Measurements from ENCODE around the gene DBF4. TPM values are rescaled to one million over a fixed set of nuclear protein-coding genes. Genes with fewer than 3 reads are reported as not detected.

DBF4 gene
- total and polyA plus RNA-seq, 2 of the 13 experiments (the other 11 are each of a cell fraction or from before 2014, with no cell fraction given) = 5.0 to 64.4 TPM

DNA sequence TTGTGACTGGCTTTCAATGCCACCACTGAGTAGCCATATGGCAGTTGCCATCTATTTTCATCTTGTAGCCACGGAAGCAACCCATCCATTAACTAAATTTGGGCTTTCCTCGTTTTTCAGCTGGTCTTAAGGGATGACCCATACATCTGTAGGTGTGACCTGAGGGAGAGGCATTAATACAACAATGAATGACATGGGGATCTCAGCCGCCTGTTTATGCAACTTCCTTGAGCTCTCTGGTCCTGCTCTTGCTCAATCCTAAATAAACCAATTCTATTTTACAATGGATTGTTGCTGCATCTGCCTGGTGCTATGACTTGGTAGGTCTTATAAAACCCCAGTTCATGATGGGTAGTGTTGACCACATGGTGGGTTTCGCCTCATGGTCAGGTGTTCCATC lies 35.8 kb downstream of the DBF4 start:
- ATAC-seq = peak; percentile 28; the same call in 1 of the 3 replicates
- in situ Hi-C loops (cut with HindIII; ENCODE audit: extremely low pct_ligation_motif_present, low pct_unique_long_range_greater_than_20kb) (no loop called here), intact Hi-C loops (cut with micrococcal nuclease; ENCODE audit: unreplicated experiment) (no loop called here)
- CTCF ChIA-PET (ENCODE audit: low intra/inter-chr PET ratio, low total read pairs) = no interaction called here
- no peak overlapping the region for H2AFZ ChIP-seq (ENCODE audit: low read length)
- H3K4me3 ChIP-seq (replicated peaks in 1 of 3; ENCODE audit: insufficient read depth in 1 of 3, low read depth in 2 of 3, low read length in 3 of 3) = no peak overlapping the region
- H3K4me1 ChIP-seq (ENCODE audit: insufficient read depth, low read length) = peaks cover 8% of the 10 kb centered on the region
- BruUV-seq (replicated peaks) = no TSS peak
- H3K9me3 ChIP-seq (ENCODE audit: low read length) = no peaks in the 10 kb centered on the region
- no peak overlapping the region for H3K9ac ChIP-seq (ENCODE audit: insufficient read depth, low read depth, low read length)
- H3K27ac ChIP-seq (ENCODE audit: extremely low read length, insufficient read depth, low read length) = no peak overlapping the region
- no peak for DNase-seq (ENCODE audit: low spot score)
- POLR2A ChIA-PET = no interaction called here
- H3K79me2 ChIP-seq (ENCODE audit: insufficient read depth, low read length) = no peaks in the 10 kb centered on the region
- no peaks in the 10 kb centered on the region for H4K20me1 ChIP-seq (ENCODE audit: insufficient read depth, low read length)
- H3K27me3 ChIP-seq (ENCODE audit: control insufficient read depth in 1 of 2, insufficient read depth in 2 of 2, low read length in 2 of 2) = no peaks in the 10 kb centered on the region
- 28% methylated on average over 4 of the region's 4 CpGs for WGBS (ENCODE audit: low lambda C conversion rate)
- 0 out of 5 replicates have a peak, but pooled peaks cover 0 to 3% of the 10 kb centered on the region in 2 experiments for H3K36me3 ChIP-seq (replicated peaks in 1 of 2; ENCODE audit: control insufficient read depth in 1 of 2, insufficient read depth in 2 of 2, low read length in 2 of 2)
- H3K4me2 ChIP-seq (ENCODE audit: low read depth, low read length) = no peak overlapping the region
- peak; percentile 44; the same call in 1 of the 2 replicates for TF ChIP-seq CEBPB (IDR thresholded peaks at IDR 0.05; ENCODE audit: borderline replicate concordance, low read depth, low read length)
- no peak for TF ChIP-seq KLF15 (CRISPR knock-in tag; IDR thresholded peaks at IDR 0.05; ENCODE audit: borderline replicate concordance)
- FAIRE-seq = no peak

GRCh38 chr7:87918740-87919139 lies 42.4 kb downstream of the DBF4 start:
- no peak for FAIRE-seq
- no peak overlapping the region for H3K9ac ChIP-seq (ENCODE audit: insufficient read depth, low read depth, low read length)
- no peaks in the 10 kb centered on the region for H3K9me3 ChIP-seq (ENCODE audit: low read length)
- no peak overlapping the region for H3K27ac ChIP-seq (ENCODE audit: extremely low read length, insufficient read depth, low read length)
- no peaks in the 10 kb centered on the region; a peak in 1 of 5 replicates for H3K27me3 ChIP-seq (ENCODE audit: control insufficient read depth in 1 of 2, insufficient read depth in 2 of 2, low read length in 2 of 2)
- no peaks in the 10 kb centered on the region for H3K79me2 ChIP-seq (ENCODE audit: insufficient read depth, low read length)
- ATAC-seq = no peak
- in situ Hi-C loops (cut with HindIII; ENCODE audit: extremely low pct_ligation_motif_present, low pct_unique_long_range_greater_than_20kb) (no loop called here), intact Hi-C loops (cut with micrococcal nuclease; ENCODE audit: unreplicated experiment) (no loop called here)
- H3K4me3 ChIP-seq (replicated peaks in 1 of 3; ENCODE audit: insufficient read depth in 1 of 3, low read depth in 2 of 3, low read length in 3 of 3) = no peak overlapping the region
- H3K36me3 ChIP-seq (replicated peaks in 1 of 2; ENCODE audit: control insufficient read depth in 1 of 2, insufficient read depth in 2 of 2, low read length in 2 of 2) = no peaks in the 10 kb centered on the region
- POLR2A ChIA-PET = no interaction called here
- H3K4me2 ChIP-seq (ENCODE audit: low read depth, low read length) = no peak overlapping the region
- no TSS peak for BruUV-seq (replicated peaks)
- H4K20me1 ChIP-seq (ENCODE audit: insufficient read depth, low read length) = no peaks in the 10 kb centered on the region
- 0% methylated on average over 1 of the region's 1 CpG for WGBS (ENCODE audit: low lambda C conversion rate)
- no peak overlapping the region for H2AFZ ChIP-seq (ENCODE audit: low read length)
- CTCF ChIA-PET (ENCODE audit: low intra/inter-chr PET ratio, low total read pairs) = no interaction called here
- no peaks in the 10 kb centered on the region for H3K4me1 ChIP-seq (ENCODE audit: insufficient read depth, low read length)
- DNase-seq (ENCODE audit: low spot score) = no peak
- TF ChIP-seq KDM3A (CRISPR knock-in tag; IDR thresholded peaks at IDR 0.05; ENCODE audit: low read depth) (no peak), NCOA5 (CRISPR knock-in tag; IDR thresholded peaks at IDR 0.05) (no peak), ZNF484 (CRISPR knock-in tag; IDR thresholded peaks at IDR 0.05; ENCODE audit: borderline replicate concordance, low read depth) (no peak), ZNF318 (CRISPR knock-in tag; IDR thresholded peaks at IDR 0.05) (no peak), SMARCC2 (IDR thresholded peaks at IDR 0.05) (no peak), SOX5 (CRISPR knock-in tag; IDR thresholded peaks at IDR 0.05; ENCODE audit: borderline replicate concordance) (no peak), ZNF235 (CRISPR knock-in tag; IDR thresholded peaks at IDR 0.05; ENCODE audit: borderline replicate concordance) (no peak), RAD51 (IDR thresholded peaks at IDR 0.05; ENCODE audit: borderline replicate concordance) (no peak)
- TF ChIP-seq, protein P1, sequence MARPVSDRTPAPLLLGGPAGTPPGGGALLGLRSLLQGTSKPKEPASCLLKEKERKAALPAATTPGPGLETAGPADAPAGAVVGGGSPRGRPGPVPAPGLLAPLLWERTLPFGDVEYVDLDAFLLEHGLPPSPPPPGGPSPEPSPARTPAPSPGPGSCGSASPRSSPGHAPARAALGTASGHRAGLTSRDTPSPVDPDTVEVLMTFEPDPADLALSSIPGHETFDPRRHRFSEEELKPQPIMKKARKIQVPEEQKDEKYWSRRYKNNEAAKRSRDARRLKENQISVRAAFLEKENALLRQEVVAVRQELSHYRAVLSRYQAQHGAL (CRISPR knock-in tag; IDR thresholded peaks at IDR 0.05; ENCODE audit: not compliant biosample characterization) = no peak
